HG03108 (cell line): ENCODE data around the gene CCDC13.
"Not testable (repeated sequence)": the region's sequence is repeated elsewhere in the genome, so short reads cannot be mapped to it uniquely, and the experiment has no call there.

Source experiments
- ATAC-seq: cut with Tn5 transposase; IDR thresholded peaks from one replicate; pipeline ENCODE4 v1.9.1; 2021; ENCODE audit warnings: moderate library complexity; ENCODE audit not compliant: unreplicated experiment

Gene CCDC13

GRCh38 chr3:42772670-42773408 lies at the start of gene CCDC13:
CCDC13 (minus strand) TSS chr3:42773253; CDS start chr3:42758345, 14,908 bp downstream.
- peak; percentile 98 for ATAC-seq

GRCh38 chr3:42822828-42823227 lies 49.8 kb upstream of the CCDC13 start:
- ATAC-seq = no peak

GRCh38 chr3:42820746-42821051 lies 47.6 kb upstream of the CCDC13 start:
- no peak for ATAC-seq

- ATAC-seq = no peak
Observed at GRCh38 chr3:42819351-42819965, 46.4 kb upstream of the CCDC13 start.

- no peak for ATAC-seq
Observed at GRCh38 chr3:42815826-42816225, 42.8 kb upstream of the CCDC13 start.

GRCh38 chr3:42814914-42815507 lies 42.0 kb upstream of the CCDC13 start:
- no peak for ATAC-seq

- no peak for ATAC-seq
Observed at GRCh38 chr3:42814246-42814645, 41.2 kb upstream of the CCDC13 start.

GRCh38 chr3:42811118-42811883 lies 38.2 kb upstream of the CCDC13 start:
- ATAC-seq = not testable (repeated sequence)

- ATAC-seq = not testable (repeated sequence)
Observed at GRCh38 chr3:42810706-42811105, 37.7 kb upstream of the CCDC13 start.

GRCh38 chr3:42809202-42809601 lies 36.1 kb upstream of the CCDC13 start, which contains the start of gene ACKR2:
ACKR2 (plus strand) TSS chr3:42809445; CDS start chr3:42864503, 55,058 bp downstream.
- no peak for ATAC-seq

- ATAC-seq = no peak
Observed at GRCh38 chr3:42807929-42808328, 34.9 kb upstream of the CCDC13 start.

- no peak for ATAC-seq
Observed at GRCh38 chr3:42805141-42805821, 32.2 kb upstream of the CCDC13 start.

GRCh38 chr3:42804831-42805132 lies 31.7 kb upstream of the CCDC13 start:
- no peak for ATAC-seq

GRCh38 chr3:42804106-42804830 lies 31.2 kb upstream of the CCDC13 start, which contains the start of gene HIGD1A:
HIGD1A (minus strand) TSS chr3:42804490; CDS start chr3:42794253, 10,237 bp downstream.
- ATAC-seq = peak; percentile 99

GRCh38 chr3:42803414-42804105 lies 30.5 kb upstream of the CCDC13 start:
- ATAC-seq = peak; percentile 8

GRCh38 chr3:42802876-42803413 lies 29.9 kb upstream of the CCDC13 start:
- ATAC-seq = no peak

- no peak for ATAC-seq
Observed at GRCh38 chr3:42801784-42802183, 28.7 kb upstream of the CCDC13 start.

GRCh38 chr3:42801048-42801620 lies 28.1 kb upstream of the CCDC13 start:
- no peak for ATAC-seq

- ATAC-seq = no peak
Observed at GRCh38 chr3:42800251-42800650, 27.2 kb upstream of the CCDC13 start.
